Measurements from ENCODE around the gene DAPK1.
"Not testable (repeated sequence)": the region's sequence is repeated elsewhere in the genome, so short reads cannot be mapped to it uniquely, and the experiment has no call there.

The DAPK1 gene

GRCh38 chr9:87498046-87498810 lies 561 bp downstream of the DAPK1 start:
- in situ Hi-C loops (cut with MboI; ENCODE audit: low sequenced_read_pairs) = no loop called here

- in situ Hi-C loops (cut with MboI; ENCODE audit: low sequenced_read_pairs) = no loop called here
These were observed 1.2 kb downstream of the DAPK1 start for GRCh38 chr9:87498811-87499360.

- in situ Hi-C loops (cut with MboI; ENCODE audit: low sequenced_read_pairs) = no loop called here
These were observed 1.9 kb downstream of the DAPK1 start for GRCh38 chr9:87499424-87500017.

- in situ Hi-C loops (cut with MboI; ENCODE audit: low sequenced_read_pairs) = no loop called here
These were observed 3.0 kb downstream of the DAPK1 start for GRCh38 chr9:87500491-87501270.

GRCh38 chr9:87501271-87501656 lies 3.6 kb downstream of the DAPK1 start:
- in situ Hi-C loops (cut with MboI; ENCODE audit: low sequenced_read_pairs) = not testable (repeated sequence)

- in situ Hi-C loops (cut with MboI; ENCODE audit: low sequenced_read_pairs) = no loop called here
These were observed 4.1 kb downstream of the DAPK1 start for GRCh38 chr9:87501806-87502205.

GRCh38 chr9:87502391-87503221 lies 4.9 kb downstream of the DAPK1 start:
- in situ Hi-C loops (cut with MboI; ENCODE audit: low sequenced_read_pairs) = no loop called here

GRCh38 chr9:87503430-87503829 lies 5.8 kb downstream of the DAPK1 start:
- in situ Hi-C loops (cut with MboI; ENCODE audit: low sequenced_read_pairs) = no loop called here

GRCh38 chr9:87503927-87504326 lies 6.3 kb downstream of the DAPK1 start:
- in situ Hi-C loops (cut with MboI; ENCODE audit: low sequenced_read_pairs) = no loop called here

GRCh38 chr9:87504938-87505337 lies 7.3 kb downstream of the DAPK1 start:
- in situ Hi-C loops (cut with MboI; ENCODE audit: low sequenced_read_pairs) = no loop called here

GRCh38 chr9:87505869-87506678 lies 8.4 kb downstream of the DAPK1 start:
- in situ Hi-C loops (cut with MboI; ENCODE audit: low sequenced_read_pairs) = no loop called here

GRCh38 chr9:87507576-87507975 lies 9.9 kb downstream of the DAPK1 start:
- in situ Hi-C loops (cut with MboI; ENCODE audit: low sequenced_read_pairs) = no loop called here

- in situ Hi-C loops (cut with MboI; ENCODE audit: low sequenced_read_pairs) = no loop called here
These were observed 12.6 kb downstream of the DAPK1 start for GRCh38 chr9:87510252-87510683.

GRCh38 chr9:87512311-87512710 lies 14.6 kb downstream of the DAPK1 start:
- in situ Hi-C loops (cut with MboI; ENCODE audit: low sequenced_read_pairs) = no loop called here

- in situ Hi-C loops (cut with MboI; ENCODE audit: low sequenced_read_pairs) = no loop called here
These were observed 15.5 kb downstream of the DAPK1 start for GRCh38 chr9:87513161-87513560.

GRCh38 chr9:87513880-87514535 lies 16.3 kb downstream of the DAPK1 start:
- in situ Hi-C loops (cut with MboI; ENCODE audit: low sequenced_read_pairs) = no loop called here

GRCh38 chr9:87515006-87515405 lies 17.3 kb downstream of the DAPK1 start:
- in situ Hi-C loops (cut with MboI; ENCODE audit: low sequenced_read_pairs) = no loop called here

GRCh38 chr9:87515588-87516221 lies 18.0 kb downstream of the DAPK1 start:
- in situ Hi-C loops (cut with MboI; ENCODE audit: low sequenced_read_pairs) = no loop called here
